Loucy (cell line): ENCODE measurements around the gene ADGRB3.

ENCODE experiments used
- H2AFZ ChIP-seq: fragments of 200-600 bp; sonication (generic); 2 replicates; pipeline ENCODE4 v1.6.0; 2016; ENCODE audit warnings: antibody characterized with exemption, mild to moderate bottlenecking, low read length, moderate library complexity
- H3F3A ChIP-seq: fragments of 200-600 bp; 2 replicates; pipeline ENCODE4 v1.6.0; 2016; ENCODE audit warnings: antibody characterized with exemption, low read depth, mild to moderate bottlenecking
- H3K27me3 ChIP-seq: fragments of 200-600 bp; sonication (generic); 2 replicates; pipeline ENCODE4 v1.6.1; 2014; ENCODE audit warnings: low read length, mild to moderate bottlenecking; ENCODE audit not compliant: insufficient read depth, poor library complexity, severe bottlenecking
- H3K36me3 ChIP-seq: fragments of 200-600 bp; sonication (generic); 2 replicates; pipeline ENCODE4 v1.6.1; 2016; ENCODE audit warnings: low read length; ENCODE audit not compliant: insufficient read depth
- H3K4me1 ChIP-seq: fragments of 200-600 bp; sonication (generic); 2 replicates; pipeline ENCODE4 v1.5.1; 2014; ENCODE audit warnings: low read length, mild to moderate bottlenecking; ENCODE audit not compliant: insufficient read depth, poor library complexity, severe bottlenecking
- H3K4me2 ChIP-seq: fragments of 200-600 bp; sonication (generic); 2 replicates; pipeline ENCODE4 v1.6.0; 2014; ENCODE audit warnings: antibody characterized with exemption, low read length, low read depth, mild to moderate bottlenecking; ENCODE audit not compliant: poor library complexity, severe bottlenecking
- H3K4me3 ChIP-seq: fragments of 200-600 bp; sonication (generic); 2 replicates; pipeline ENCODE4 v1.5.1; 2014; ENCODE audit warnings: low read length, mild to moderate bottlenecking, mixed read lengths; ENCODE audit not compliant: poor library complexity, severe bottlenecking
- H3K79me2 ChIP-seq: fragments of 200-600 bp; sonication (generic); 2 replicates; pipeline ENCODE4 v1.6.1; 2014; ENCODE audit warnings: low read length; ENCODE audit not compliant: insufficient read depth
- H3K9ac ChIP-seq: fragments of 200-600 bp; sonication (generic); 2 replicates; pipeline ENCODE4 v1.6.0; 2014; ENCODE audit warnings: mild to moderate bottlenecking, low read depth, low read length, moderate library complexity; ENCODE audit not compliant: poor library complexity, severe bottlenecking
- H3K9me2 ChIP-seq: fragments of 200-600 bp; sonication (generic); replicated peaks from 2 replicates; pipeline ENCODE4 v1.6.1; 2016; ENCODE audit warnings: low read depth, low read length, mixed read lengths
- H3K9me3 ChIP-seq: fragments of 200-600 bp; sonication (generic); 2 replicates; pipeline ENCODE4 v1.6.1; 2014; ENCODE audit warnings: mild to moderate bottlenecking, antibody characterized with exemption, low read length, low read depth; ENCODE audit not compliant: insufficient read depth
- H4K20me1 ChIP-seq: fragments of 200-600 bp; sonication (generic); 2 replicates; pipeline ENCODE4 v1.6.0; 2014; ENCODE audit warnings: antibody characterized with exemption, low read length, mild to moderate bottlenecking; ENCODE audit not compliant: insufficient read depth, poor library complexity, severe bottlenecking
- CTCF ChIP-seq: fragments of 200-600 bp; sonication (generic); conservative IDR thresholded peaks from 2 replicates; pipeline ENCODE4 v1.5.1; 2014; ENCODE audit warnings: mild to moderate bottlenecking, antibody characterized with exemption, low read length
- EZH2phosphoT487 ChIP-seq: fragments of 200-600 bp; IDR thresholded peaks from 2 replicates; pipeline ENCODE4 v1.6.1; 2018; ENCODE audit warnings: antibody characterized with exemption, mild to moderate bottlenecking, moderate library complexity, borderline replicate concordance

The ADGRB3 gene

GRCh38 chr6:68680264-68680663, 45.2 kb downstream of the ADGRB3 start:
- Histone ChIP-seq H3F3A (no peaks in the 10 kb centered on the region), H3K9me3 (no peaks in the 10 kb centered on the region), H3K79me2 (no peaks in the 10 kb centered on the region), H3K9me2 (no peaks in the 10 kb centered on the region), H4K20me1 (no peaks in the 10 kb centered on the region), H3K9ac (no peak overlapping the region), H3K4me3 (no peak overlapping the region), H2AFZ (no peak overlapping the region), H3K4me2 (no peak overlapping the region), H3K4me1 (no peaks in the 10 kb centered on the region), H3K36me3 (no peaks in the 10 kb centered on the region), H3K27me3 (no peaks in the 10 kb centered on the region)
- no peak for TF ChIP-seq CTCF
- TF ChIP-seq EZH2phosphoT487 = no peak

- Histone ChIP-seq H4K20me1 (no peaks in the 10 kb centered on the region), H3K27me3 (no peaks in the 10 kb centered on the region), H2AFZ (no peak overlapping the region), H3F3A (no peaks in the 10 kb centered on the region), H3K4me3 (no peak overlapping the region), H3K4me1 (no peaks in the 10 kb centered on the region), H3K79me2 (no peaks in the 10 kb centered on the region), H3K9me2 (no peaks in the 10 kb centered on the region), H3K4me2 (no peak overlapping the region), H3K9me3 (no peaks in the 10 kb centered on the region), H3K36me3 (no peaks in the 10 kb centered on the region), H3K9ac (no peak overlapping the region)
- no peak for TF ChIP-seq EZH2phosphoT487
- TF ChIP-seq CTCF = no peak
These were observed 54.8 kb downstream of the ADGRB3 start for GRCh38 chr6:68689910-68690309.

- H3K27me3 ChIP-seq = no peaks in the 10 kb centered on the region
- no peak for TF ChIP-seq CTCF
- TF ChIP-seq EZH2phosphoT487 = no peak
- H3K36me3 ChIP-seq = no peaks in the 10 kb centered on the region
- H3K9me2 ChIP-seq = no peaks in the 10 kb centered on the region
- H3K9ac ChIP-seq = no peak overlapping the region
- no peaks in the 10 kb centered on the region for H3K4me1 ChIP-seq
- H3K9me3 ChIP-seq = no peaks in the 10 kb centered on the region
- H3K79me2 ChIP-seq = no peaks in the 10 kb centered on the region
- no peak overlapping the region for H2AFZ ChIP-seq
- no peak overlapping the region for H3K4me2 ChIP-seq
- no peaks in the 10 kb centered on the region for H3F3A ChIP-seq
- no peaks in the 10 kb centered on the region for H4K20me1 ChIP-seq
- no peak overlapping the region for H3K4me3 ChIP-seq
These were observed 56.0 kb downstream of the ADGRB3 start for GRCh38 chr6:68691120-68691519.
